Spinal cord (tissue), 10 donors: ENCODE measurements around the gene C22orf23. TPM values are rescaled to one million over a fixed set of nuclear protein-coding genes. Genes with fewer than 3 reads are reported as not detected.

Experiments
- DNase-seq, 6 donors: peaks; one replicate each; pipeline versions ENCODE4 v3.0.0 to v3.0.0-alpha.2; 2013 to 2015; ENCODE audit warnings: low spot score in 6 of 6, low read depth in 4 of 6
- H3K27ac ChIP-seq: one replicate; pipeline ENCODE4 v1.5.1; 2013; ENCODE audit warnings: low read depth, low read length, control low read depth
- H3K27me3 ChIP-seq: one replicate; pipeline ENCODE4 v1.6.1; 2013; ENCODE audit warnings: low read length; ENCODE audit not compliant: control insufficient read depth, insufficient read depth
- H3K36me3 ChIP-seq: one replicate; pipeline ENCODE4 v1.6.1; 2013; ENCODE audit warnings: low read length; ENCODE audit not compliant: control insufficient read depth, insufficient read depth
- H3K4me1 ChIP-seq: one replicate; pipeline ENCODE4 v1.6.1; 2013; ENCODE audit warnings: low read length; ENCODE audit not compliant: control insufficient read depth, insufficient read depth
- H3K4me3 ChIP-seq: one replicate; pipeline ENCODE4 v1.5.1; 2013; ENCODE audit warnings: low read depth, low read length, control low read depth
- H3K9me3 ChIP-seq: one replicate; pipeline ENCODE4 v1.6.1; 2013; ENCODE audit warnings: low read length; ENCODE audit not compliant: control insufficient read depth, insufficient read depth
- WGBS: methylation state at CpG from one replicate; pipeline ENCODE4 v1.1.5; 2013; ENCODE audit warnings: missing lambda C conversion rate; ENCODE audit not compliant: insufficient coverage; 5-methylcytosine and 5-hydroxymethylcytosine counted together
- long read RNA-seq, 4 donors: transcript quantifications; one replicate each; lab custom pipeline, GENCODE V29; 2026
- polyA plus RNA-seq, 2 donors: library from polyadenylated mRNA; unstranded; fragments of 120-200 nt; gene quantifications; one replicate each; pipeline ENCODE4 v1.2.1, GENCODE V29; 2013; ENCODE audit not compliant: insufficient read length in 2 of 2
- total RNA-seq, 2 donors: library from RNA; depleted of rRNA in 1 of 2; stranded (reverse); fragments of 120-200 nt in 1 of 2; fragments of >200 nt in 1 of 2; gene quantifications; one replicate each; pipeline versions ENCODE4 v1.2.3 to v1.2.4, GENCODE V29; 2013 to 2014
- donor health status: healthy.

Gene C22orf23
- total RNA-seq, result 1 to 10 TPM in 1 of 2 donors, under 1 TPM in 1; 0.69 to 1.7 TPM
- 10 to 100 TPM; 15.1 to 18.8 TPM for polyA plus RNA-seq
- long read RNA-seq, donor 1, result 0 reads
- long read RNA-seq, donor 2, result 0 reads
- long read RNA-seq, donor 3, partial matches to known transcripts, result 23 of 23 reads
- long read RNA-seq, donor 3, other reads (novel, unspliced or antisense), result 0 of 23 reads
- long read RNA-seq, donor 4, result 0 reads

DNA sequence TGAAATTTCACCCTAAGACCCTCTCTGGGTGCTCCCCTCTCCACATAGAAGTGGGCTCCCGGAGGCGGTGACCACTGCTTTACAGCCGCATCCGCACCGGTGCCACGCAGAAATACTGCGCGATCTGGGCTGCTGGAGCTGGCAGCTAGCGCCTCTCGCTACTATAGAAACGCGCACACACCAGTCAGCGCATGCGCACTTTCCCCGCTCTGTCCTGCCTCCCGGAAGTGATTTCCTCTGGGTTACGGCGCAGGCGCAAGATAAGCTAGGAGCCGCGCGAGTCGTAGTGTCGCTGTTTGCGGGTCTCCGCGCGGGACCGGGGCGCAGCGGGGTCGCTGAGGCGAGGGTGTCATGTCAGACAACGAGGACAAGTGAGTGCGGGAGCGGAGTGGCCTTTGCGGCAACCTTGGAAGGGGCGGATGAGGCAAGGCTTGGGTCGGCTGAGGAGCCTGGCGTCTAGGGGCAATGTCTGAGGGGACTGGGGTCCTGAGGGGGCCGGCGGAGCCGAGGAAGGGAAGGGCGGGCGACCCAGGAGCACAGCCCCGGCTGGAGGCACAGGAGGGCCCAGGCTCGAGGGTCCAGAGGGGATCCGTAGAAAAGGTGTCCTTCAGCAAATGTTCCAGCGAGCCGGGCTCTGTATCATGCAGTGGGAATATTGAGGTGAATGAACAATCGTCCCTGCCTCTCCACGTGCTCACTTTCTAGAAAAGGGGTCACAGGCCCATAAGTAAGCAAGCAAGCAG lies at the start of gene C22orf23, which contains the start of gene POLR2F:
TSS of gene C22orf23 (minus strand) at position 165 of the 743 bp plus-strand sequence. CDS start 452 bp downstream, outside the sequence.
TSS of gene POLR2F (plus strand) at position 263 of the 743 bp plus-strand sequence. CDS start at position 352, 89 bp downstream.
- Histone ChIP-seq H3K9me3 (no peaks in the 10 kb centered on the region), H3K27ac (peak within 1 kb of the TSS; percentile 61), H3K4me1 (peaks cover 19% of the 10 kb centered on the region), H3K36me3 (peaks cover 29% of the 10 kb centered on the region), H3K27me3 (no peaks in the 10 kb centered on the region), H3K4me3 (peak within 1 kb of the TSS; percentile 88)
- under 1% methylated on average over 52 of the region's 52 CpGs for WGBS
- DNase-seq, result peak; percentile 95 to 99 (median 96)

- H3K4me3 ChIP-seq, result no peak overlapping the region
- peaks cover 48% of the 10 kb centered on the region for H3K36me3 ChIP-seq
- 46% methylated on average over 15 of the region's 16 CpGs for WGBS
- peak in 2 of 6 donors; percentile 28 to 49 for DNase-seq
- no peaks in the 10 kb centered on the region for H3K27me3 ChIP-seq
- peak overlapping the region; percentile 88 for H3K27ac ChIP-seq
- no peaks in the 10 kb centered on the region for H3K9me3 ChIP-seq
- H3K4me1 ChIP-seq, result peaks cover 58% of the 10 kb centered on the region
Measured at GRCh38 chr22:37999640-38000272, 46.4 kb upstream of the C22orf23 start.

DNA sequence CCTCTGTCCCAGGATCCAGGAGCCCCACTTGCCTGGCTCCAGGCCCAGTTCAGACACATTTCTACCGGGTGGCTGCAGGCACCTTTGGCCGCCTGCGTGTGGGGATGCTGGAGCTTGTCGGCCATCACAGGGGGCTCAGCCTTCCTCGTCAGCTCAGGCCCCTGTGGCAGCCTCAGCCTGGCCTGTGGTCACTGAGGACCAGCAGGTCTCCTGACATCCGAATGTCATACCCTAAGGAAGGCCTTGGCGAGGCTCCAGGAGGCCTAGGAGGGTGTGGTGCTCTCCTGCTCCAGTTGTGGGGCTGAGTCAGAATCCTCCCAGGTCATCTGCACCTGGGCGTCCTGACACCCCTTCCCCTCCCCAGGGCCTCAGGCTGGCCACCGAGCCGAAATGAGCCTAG lies 45.8 kb upstream of the C22orf23 start:
- Histone ChIP-seq H3K27ac (peak overlapping the region; percentile 88), H3K4me3 (no peak overlapping the region), H3K27me3 (no peaks in the 10 kb centered on the region), H3K9me3 (no peaks in the 10 kb centered on the region), H3K4me1 (peaks cover 61% of the 10 kb centered on the region), H3K36me3 (peaks cover 48% of the 10 kb centered on the region)
- 40% methylated on average over 5 of the region's 10 CpGs for WGBS
- no peak for DNase-seq

DNA sequence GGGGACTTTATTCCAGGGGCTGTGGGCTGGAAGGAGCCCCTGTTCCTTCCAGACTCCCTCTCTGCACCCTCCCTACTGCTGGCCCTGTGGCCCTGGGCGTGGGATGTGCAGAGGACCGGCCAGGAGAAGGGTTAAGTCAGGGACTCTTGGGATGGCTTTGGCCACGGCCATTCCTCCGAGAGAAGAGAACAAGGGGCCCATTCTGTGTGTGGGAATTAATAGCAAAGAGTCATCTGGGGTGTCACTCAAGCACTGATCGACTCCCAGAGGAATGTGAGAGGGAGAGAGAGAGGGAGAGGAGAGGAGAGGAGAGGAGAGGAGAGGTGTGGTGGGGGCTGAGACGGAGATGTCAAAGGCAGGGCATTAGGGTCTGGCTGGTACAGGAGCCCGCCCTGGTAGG lies 45.1 kb upstream of the C22orf23 start:
- Histone ChIP-seq H3K27ac (peak overlapping the region; percentile 88), H3K4me3 (no peak overlapping the region), H3K9me3 (no peaks in the 10 kb centered on the region), H3K36me3 (peaks cover 54% of the 10 kb centered on the region), H3K4me1 (peaks cover 61% of the 10 kb centered on the region), H3K27me3 (no peaks in the 10 kb centered on the region)
- DNase-seq, result peak in 3 of 6 donors; percentile 28 to 71 (median 33)
- 46% methylated on average over 3 of the region's 7 CpGs for WGBS

- no peak for DNase-seq
- WGBS, result 91% methylated on average over 6 of the region's 8 CpGs
Measured at GRCh38 chr22:37996515-37997246, 43.3 kb upstream of the C22orf23 start.

DNA sequence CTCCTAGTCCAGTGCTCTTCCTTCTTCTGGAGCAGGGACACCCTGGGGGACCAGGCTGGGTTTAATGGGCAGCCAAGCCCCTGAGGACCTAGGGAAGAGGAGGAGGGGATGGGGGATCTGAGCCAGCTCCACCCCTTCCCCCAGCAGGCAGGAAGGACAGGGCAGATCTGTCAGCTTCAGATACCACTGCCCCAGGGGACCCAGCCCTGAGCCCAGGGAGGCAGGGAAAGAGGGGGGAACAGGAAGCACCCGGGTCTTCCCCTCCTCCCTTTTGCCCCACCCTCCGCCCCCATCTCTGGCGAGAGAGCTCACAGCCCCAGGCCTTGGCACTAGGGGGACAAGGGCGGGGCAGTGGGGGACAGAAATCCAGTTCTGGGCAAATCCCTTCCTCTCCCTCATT lies 42.7 kb upstream of the C22orf23 start:
- Histone ChIP-seq H3K27me3 (no peaks in the 10 kb centered on the region), H3K4me1 (peaks cover 61% of the 10 kb centered on the region), H3K27ac (peak overlapping the region; percentile 88), H3K9me3 (no peaks in the 10 kb centered on the region), H3K4me3 (no peak overlapping the region), H3K36me3 (peaks cover 53% of the 10 kb centered on the region)
- 60% methylated on average over 2 of the region's 4 CpGs for WGBS
- DNase-seq, result no peak

More at GRCh38 chr22:37996515-37997246, 43.3 kb upstream of the C22orf23 start:
- Histone ChIP-seq H3K4me1 (peaks cover 64% of the 10 kb centered on the region), H3K27ac (peak overlapping the region; percentile 88), H3K9me3 (no peaks in the 10 kb centered on the region), H3K4me3 (no peak overlapping the region), H3K27me3 (no peaks in the 10 kb centered on the region), H3K36me3 (peaks cover 53% of the 10 kb centered on the region)

DNA sequence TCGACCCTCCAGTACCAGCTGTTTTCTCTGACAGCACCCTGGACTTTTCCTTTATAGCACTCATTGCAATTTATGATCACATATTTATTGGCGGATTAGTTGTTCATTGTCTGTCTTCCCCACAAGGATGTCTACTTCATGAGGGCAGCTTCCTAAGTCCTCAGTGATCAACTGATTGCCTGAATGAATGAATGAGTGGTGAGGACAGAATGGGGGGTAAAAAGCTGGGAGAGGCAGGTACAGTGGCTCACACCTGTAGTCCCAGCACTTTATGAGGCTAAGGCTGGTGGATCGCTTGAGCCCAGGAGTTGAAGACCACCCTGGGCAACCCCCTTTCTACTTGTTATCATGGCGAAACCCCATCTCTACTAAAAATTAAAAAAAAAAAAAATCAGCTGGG lies 42.1 kb upstream of the C22orf23 start:
- Histone ChIP-seq H3K4me3 (no peak overlapping the region), H3K27ac (no peak overlapping the region), H3K36me3 (peaks cover 54% of the 10 kb centered on the region), H3K9me3 (no peaks in the 10 kb centered on the region), H3K4me1 (peaks cover 59% of the 10 kb centered on the region), H3K27me3 (no peaks in the 10 kb centered on the region)
- DNase-seq, result no peak
- no CpG with 5 or more reads among the region's 4 CpGs for WGBS

- H3K4me1 ChIP-seq, result peaks cover 59% of the 10 kb centered on the region
Measured at GRCh38 chr22:37994982-37995381, 41.6 kb upstream of the C22orf23 start.

GRCh38 chr22:37994049-37994448 lies 40.6 kb upstream of the C22orf23 start:
- Histone ChIP-seq H3K9me3 (no peaks in the 10 kb centered on the region), H3K4me1 (peaks cover 58% of the 10 kb centered on the region), H3K27me3 (no peaks in the 10 kb centered on the region), H3K4me3 (no peak overlapping the region), H3K36me3 (peaks cover 55% of the 10 kb centered on the region), H3K27ac (no peak overlapping the region)
- no peak for DNase-seq
- WGBS, result 71% methylated on average over 3 of the region's 6 CpGs

More at GRCh38 chr22:37994982-37995381, 41.6 kb upstream of the C22orf23 start:
- H3K36me3 ChIP-seq, result peaks cover 58% of the 10 kb centered on the region
- H3K27ac ChIP-seq, result peak overlapping the region; percentile 3
- 81% methylated on average over 6 of the region's 6 CpGs for WGBS
- no peak overlapping the region for H3K4me3 ChIP-seq
- DNase-seq, result no peak
- H3K27me3 ChIP-seq, result no peaks in the 10 kb centered on the region
- no peaks in the 10 kb centered on the region for H3K9me3 ChIP-seq
